Ecto neural progenitor cell (in vitro differentiated cells): ENCODE measurements around the gene SNTG2.
A peak's percentile ranks its signal among the peaks of the same experiment; 100 is the strongest.
"Not testable (repeated sequence)": the region's sequence is repeated elsewhere in the genome, so short reads cannot be mapped to it uniquely, and the experiment has no call there.

Experiments used
- DNase-seq: peaks from one replicate; pipeline ENCODE4 v3.0.0-alpha.2; 2018; ENCODE audit warnings: low spot score

SNTG2 gene

GRCh38 chr2:1375794-1376193 lies 425.1 kb downstream of the SNTG2 start:
- DNase-seq = no peak

- no peak for DNase-seq
These were observed 426.8 kb downstream of the SNTG2 start for GRCh38 chr2:1377473-1377872.

GRCh38 chr2:1378456-1379150 lies 428.0 kb downstream of the SNTG2 start:
- no peak for DNase-seq

- DNase-seq = no peak
These were observed 431.0 kb downstream of the SNTG2 start for GRCh38 chr2:1381644-1382043.

- DNase-seq = not testable (repeated sequence)
These were observed 437.5 kb downstream of the SNTG2 start for GRCh38 chr2:1387954-1388725.

GRCh38 chr2:1390118-1390517 lies 439.5 kb downstream of the SNTG2 start:
- DNase-seq = not testable (repeated sequence)

GRCh38 chr2:1393321-1393720 lies 442.7 kb downstream of the SNTG2 start:
- DNase-seq = no peak

- DNase-seq = no peak
These were observed 444.2 kb downstream of the SNTG2 start for GRCh38 chr2:1394709-1395408.

GRCh38 chr2:1397350-1397749 lies 446.7 kb downstream of the SNTG2 start:
- DNase-seq = no peak

- no peak for DNase-seq
These were observed 447.5 kb downstream of the SNTG2 start for GRCh38 chr2:1398191-1398590.

- DNase-seq = no peak
These were observed 450.5 kb downstream of the SNTG2 start for GRCh38 chr2:1400943-1401735.

GRCh38 chr2:1402064-1402463 lies 451.4 kb downstream of the SNTG2 start:
- DNase-seq = no peak

GRCh38 chr2:1403565-1403964 lies 452.9 kb downstream of the SNTG2 start:
- DNase-seq = no peak

- DNase-seq = no peak
These were observed 454.5 kb downstream of the SNTG2 start for GRCh38 chr2:1405124-1405523.

- DNase-seq = no peak
These were observed 455.3 kb downstream of the SNTG2 start for GRCh38 chr2:1405967-1406366.

GRCh38 chr2:1406434-1406833 lies 455.8 kb downstream of the SNTG2 start:
- no peak for DNase-seq

GRCh38 chr2:1407950-1408675 lies 457.5 kb downstream of the SNTG2 start:
- peak; percentile 19 for DNase-seq

- DNase-seq = no peak
These were observed 462.6 kb downstream of the SNTG2 start, which contains the start of gene TPO for GRCh38 chr2:1413156-1413710. Gene TPO, plus strand, starts transcription at chr2:1413463. Its CDS starts 946 bp downstream, at chr2:1414409.

- peak; percentile 44 for DNase-seq
These were observed 463.5 kb downstream of the SNTG2 start for GRCh38 chr2:1414121-1414520.

- not testable (repeated sequence) for DNase-seq
These were observed 464.3 kb downstream of the SNTG2 start for GRCh38 chr2:1414901-1415300.

GRCh38 chr2:1415501-1415900 lies 464.9 kb downstream of the SNTG2 start:
- DNase-seq = peak; percentile 36
